GM19035 (cell line): ENCODE data around the gene EBI3.
"Not testable (repeated sequence)": the region's sequence is repeated elsewhere in the genome, so short reads cannot be mapped to it uniquely, and the experiment has no call there.

Source experiments
- ATAC-seq: cut with Tn5 transposase; IDR thresholded peaks from one replicate; pipeline ENCODE4 v1.9.1; 2021; ENCODE audit not compliant: unreplicated experiment

The EBI3 gene

GRCh38 chr19:4274321-4274686 is 45.0 kb downstream of the EBI3 start:
- not testable (repeated sequence) for ATAC-seq

- no peak for ATAC-seq
Measured at GRCh38 chr19:4277191-4277696, 47.9 kb downstream of the EBI3 start.

GRCh38 chr19:4278010-4278409 is 48.7 kb downstream of the EBI3 start:
- no peak for ATAC-seq

- ATAC-seq: no peak
Measured at GRCh38 chr19:4278419-4279266, 49.3 kb downstream of the EBI3 start, which contains the start of gene SHD. SHD (plus strand) TSS chr19:4279266; CDS start chr19:4280064, 798 bp downstream.

GRCh38 chr19:4279267-4279529 is 49.9 kb downstream of the EBI3 start:
- ATAC-seq: no peak

GRCh38 chr19:4279530-4280422 is 50.5 kb downstream of the EBI3 start:
- ATAC-seq: no peak

- no peak for ATAC-seq
Measured at GRCh38 chr19:4284176-4284958, 55.0 kb downstream of the EBI3 start.

- ATAC-seq: no peak
Measured at GRCh38 chr19:4284974-4285373, 55.7 kb downstream of the EBI3 start.

GRCh38 chr19:4286141-4286540 is 56.8 kb downstream of the EBI3 start:
- ATAC-seq: not testable (repeated sequence)
